GM19043 (cell line): ENCODE results near the gene P2RY12.

Experiments used
- ATAC-seq: cut with Tn5 transposase; IDR thresholded peaks from one replicate; pipeline ENCODE4 v1.9.1; 2021; ENCODE audit warnings: low read depth; ENCODE audit not compliant: unreplicated experiment

Gene P2RY12

GRCh38 chr3:151312972-151313371, 71.6 kb downstream of the P2RY12 start:
- ATAC-seq: no peak

GRCh38 chr3:151309566-151309965, 75.0 kb downstream of the P2RY12 start:
- no peak for ATAC-seq

- ATAC-seq: no peak
Observed at GRCh38 chr3:151307583-151308488, 76.7 kb downstream of the P2RY12 start.

GRCh38 chr3:151307131-151307530, 77.4 kb downstream of the P2RY12 start:
- no peak for ATAC-seq

GRCh38 chr3:151306168-151306810, 78.3 kb downstream of the P2RY12 start:
- no peak for ATAC-seq

GRCh38 chr3:151305775-151306151, 78.8 kb downstream of the P2RY12 start:
- ATAC-seq: no peak

- no peak for ATAC-seq
Observed at GRCh38 chr3:151305060-151305774, 79.3 kb downstream of the P2RY12 start.

- ATAC-seq: no peak
Observed at GRCh38 chr3:151303751-151304150, 80.8 kb downstream of the P2RY12 start.

GRCh38 chr3:151301787-151302186, 82.8 kb downstream of the P2RY12 start:
- ATAC-seq: no peak

GRCh38 chr3:151300539-151300938, 84.0 kb downstream of the P2RY12 start:
- ATAC-seq: no peak

GRCh38 chr3:151299006-151299405, 85.5 kb downstream of the P2RY12 start:
- no peak for ATAC-seq

GRCh38 chr3:151297429-151297828, 87.1 kb downstream of the P2RY12 start:
- no peak for ATAC-seq

- ATAC-seq: no peak
Observed at GRCh38 chr3:151296226-151296625, 88.3 kb downstream of the P2RY12 start.

- ATAC-seq: no peak
Observed at GRCh38 chr3:151293127-151293526, 91.4 kb downstream of the P2RY12 start.

GRCh38 chr3:151290673-151291072, 93.9 kb downstream of the P2RY12 start:
- no peak for ATAC-seq

- ATAC-seq: no peak
Observed at GRCh38 chr3:151289445-151289844, 95.1 kb downstream of the P2RY12 start.
